GM23338 (cell line): ENCODE results near the gene LTB. TPM values are rescaled to one million over a fixed set of nuclear protein-coding genes. Genes with fewer than 3 reads are reported as not detected.
A peak's percentile ranks its signal among the peaks of the same experiment; 100 is the strongest.

ENCODE experiments used
- ATAC-seq: fragments of 200-7000 bp; cut with Tn5 transposase; 3 replicates; pipeline ENCODE4 v1.9.1; 2020
- DNase-seq: peaks from one replicate; pipeline ENCODE4 v3.0.0-alpha.2; 2015; ENCODE audit warnings: low spot score
- H2AFZ ChIP-seq: fragments of 200-600 bp; sonication (generic); 2 replicates; pipeline ENCODE4 v1.8.0; 2016; ENCODE audit warnings: antibody characterized with exemption, mild to moderate bottlenecking, moderate library complexity
- H3F3A ChIP-seq: fragments of 200-600 bp; sonication (generic); replicated peaks from 2 replicates; pipeline ENCODE4 v1.8.0; 2017; ENCODE audit warnings: antibody characterized with exemption, mixed run types, low read depth
- H3K27ac ChIP-seq: fragments of 200-600 bp; sonication (generic); 2 replicates; pipeline ENCODE4 v1.6.1; 2016; ENCODE audit warnings: low read depth
- H3K27me3 ChIP-seq: fragments of 200-600 bp; sonication (generic); 2 replicates; pipeline ENCODE4 v1.8.0; 2016; ENCODE audit warnings: mild to moderate bottlenecking, mixed run types, moderate library complexity; ENCODE audit not compliant: insufficient read depth
- H3K36me3 ChIP-seq: fragments of 200-600 bp; sonication (generic); 2 replicates; pipeline ENCODE4 v1.8.0; 2016; ENCODE audit warnings: mild to moderate bottlenecking; ENCODE audit not compliant: insufficient read depth
- H3K4me1 ChIP-seq: fragments of 200-600 bp; sonication (generic); 2 replicates; pipeline ENCODE4 v1.8.0; 2016; ENCODE audit warnings: mild to moderate bottlenecking, moderate library complexity; ENCODE audit not compliant: insufficient read depth
- H3K4me2 ChIP-seq: fragments of 200-600 bp; sonication (generic); 2 replicates; pipeline ENCODE4 v1.7.1; 2017; ENCODE audit warnings: mixed run types
- H3K4me3 ChIP-seq: fragments of 200-600 bp; sonication (generic); 2 replicates; pipeline ENCODE4 v1.6.1; 2016; ENCODE audit warnings: mixed run types
- H3K79me2 ChIP-seq: fragments of 200-600 bp; sonication (generic); replicated peaks from 2 replicates; pipeline ENCODE4 v1.8.0; 2017; ENCODE audit warnings: mild to moderate bottlenecking; ENCODE audit not compliant: insufficient read depth
- H3K9me2 ChIP-seq: fragments of 200-600 bp; sonication (generic); 2 replicates; pipeline ENCODE4 v1.8.0; 2017; ENCODE audit not compliant: insufficient read depth
- H4K20me1 ChIP-seq: fragments of 200-600 bp; sonication (generic); replicated peaks from 2 replicates; pipeline ENCODE4 v1.8.0; 2017; ENCODE audit warnings: mild to moderate bottlenecking; ENCODE audit not compliant: insufficient read depth
- H3K27ac Mint-ChIP-seq: 2 replicates; pipeline ENCODE4 v1.8.0; 2020; ENCODE audit warnings: inconsistent platforms, mild to moderate bottlenecking, moderate library complexity, mixed read lengths
- H3K27me3 Mint-ChIP-seq: 3 replicates; pipeline ENCODE4 v1.8.0; 2022; ENCODE audit warnings: low read depth, mild to moderate bottlenecking, moderate library complexity, mixed read lengths, inconsistent platforms; ENCODE audit not compliant: insufficient read depth, poor library complexity
- H3K36me3 Mint-ChIP-seq: 3 replicates; pipeline ENCODE4 v1.8.0; 2021; ENCODE audit warnings: low read depth, mild to moderate bottlenecking, inconsistent platforms, moderate library complexity, mixed read lengths
- H3K4me1 Mint-ChIP-seq: 3 replicates; pipeline ENCODE4 v1.8.0; 2020; ENCODE audit warnings: mild to moderate bottlenecking, inconsistent platforms, mixed read lengths
- H3K4me3 Mint-ChIP-seq: 3 replicates; pipeline ENCODE4 v1.8.0; 2021; ENCODE audit warnings: moderate library complexity, mild to moderate bottlenecking, inconsistent platforms, mixed read lengths
- H3K9me3 Mint-ChIP-seq: 3 replicates; pipeline ENCODE4 v1.8.0; 2020; ENCODE audit warnings: moderate library complexity, mild to moderate bottlenecking, inconsistent platforms, mixed read lengths
- CTCF ChIP-seq, 2 experiments: fragments of 200-600 bp in 1 of 2; sonication (generic) in 1 of 2; conservative IDR thresholded peaks; 2 replicates each; pipeline versions ENCODE4 v1.5.1 to v1.6.1; 2016 to 2017; ENCODE audit warnings: antibody characterized with exemption in 2 of 2, low read depth in 2 of 2, mild to moderate bottlenecking in 2 of 2, moderate library complexity in 1 of 2
- ETS1 ChIP-seq: IDR thresholded peaks from 2 replicates; pipeline ENCODE4 v1.6.1; 2016; ENCODE audit warnings: antibody characterized with exemption
- EZH2 ChIP-seq: fragments of 200-600 bp; sonication (generic); IDR thresholded peaks from one replicate; pipeline ENCODE4 v1.8.0; 2017; ENCODE audit warnings: antibody characterized with exemption, mild to moderate bottlenecking, low read depth; ENCODE audit not compliant: unreplicated experiment
- JUNB ChIP-seq: IDR thresholded peaks from one replicate; pipeline ENCODE4 v1.6.1; 2016; ENCODE audit warnings: antibody characterized with exemption; ENCODE audit not compliant: unreplicated experiment
- REST ChIP-seq: IDR thresholded peaks from one replicate; pipeline ENCODE4 v1.6.1; 2018; ENCODE audit warnings: antibody characterized with exemption; ENCODE audit not compliant: unreplicated experiment
- ZNF114 ChIP-seq: fragments of 250-450 bp; sonication (Bioruptor Pico); IDR thresholded peaks from 2 replicates; pipeline ENCODE4 v1.5.0; 2020; ENCODE audit warnings: mild to moderate bottlenecking, moderate library complexity
- ZNF462 ChIP-seq: fragments of 250-450 bp; sonication (Bioruptor Pico); IDR thresholded peaks from 2 replicates; pipeline ENCODE4 v1.5.0; 2020; ENCODE audit warnings: mild to moderate bottlenecking, moderate library complexity
- polyA plus RNA-seq: library from polyadenylated mRNA; unstranded; fragments of >200 nt; fragmentation: Nextera tagmentation; extraction: Ambion mirVana; gene quantifications from 2 replicates; pipeline ENCODE4 v1.2.1, GENCODE V29; 2016
- total RNA-seq: library from RNA; depleted of rRNA; stranded (reverse); fragments of >200 nt; shearing (Covaris generic); gene quantifications from 2 replicates; pipeline ENCODE4 v1.2.3, GENCODE V29; 2014

The LTB gene
- total and polyA plus RNA-seq, 2 experiments from 2014 or later: 1.7 TPM; not detected in 1

GRCh38 chr6:31538805-31539400 lies 43.3 kb downstream of the LTB start:
- peak overlapping the region; percentile 94 for H3K4me2 ChIP-seq
- peaks cover 85% of the 10 kb centered on the region for H3K79me2 ChIP-seq
- no peak for TF ChIP-seq ZNF114 (CRISPR knock-in tag)
- no peak for TF ChIP-seq CTCF (conservative IDR thresholded peaks at IDR 0.05; ENCODE audit: low read depth in 2 of 2)
- no peak for TF ChIP-seq ETS1
- TF ChIP-seq EZH2: no peak
- TF ChIP-seq JUNB: no peak
- no peak for TF ChIP-seq REST
- TF ChIP-seq ZNF462: no peak
- peaks cover 43% of the 10 kb centered on the region for H3K4me1 Mint-ChIP-seq
- H2AFZ ChIP-seq: no peak overlapping the region
- H4K20me1 ChIP-seq: peaks cover 68% of the 10 kb centered on the region
- H3F3A ChIP-seq: peaks cover 50% of the 10 kb centered on the region
- no peak overlapping the region for H3K27ac ChIP-seq
- H3K9me3 Mint-ChIP-seq: no peaks in the 10 kb centered on the region; the same call in 2 of the 3 replicates
- peaks cover 22% of the 10 kb centered on the region for H3K27me3 Mint-ChIP-seq
- H3K36me3 Mint-ChIP-seq: peaks cover 78% of the 10 kb centered on the region
- peaks cover 22% of the 10 kb centered on the region for H3K4me1 ChIP-seq
- ATAC-seq (no peak), DNase-seq (no peak)
- peak overlapping the region; percentile 80; the same call in 1 of the 2 replicates for H3K4me3 ChIP-seq
- peak overlapping the region; percentile 98 for H3K4me3 Mint-ChIP-seq
- H3K27ac Mint-ChIP-seq: peak overlapping the region; percentile 46; the same call in 1 of the 2 replicates
- H3K27me3 ChIP-seq: no peaks in the 10 kb centered on the region
- H3K36me3 ChIP-seq: peaks cover 65% of the 10 kb centered on the region
- H3K9me2 ChIP-seq: no peaks in the 10 kb centered on the region
